Measurements from ENCODE around the gene TMEM38B.
"Not testable (repeated sequence)": the region's sequence is repeated elsewhere in the genome, so short reads cannot be mapped to it uniquely, and the experiment has no call there.

DNA sequence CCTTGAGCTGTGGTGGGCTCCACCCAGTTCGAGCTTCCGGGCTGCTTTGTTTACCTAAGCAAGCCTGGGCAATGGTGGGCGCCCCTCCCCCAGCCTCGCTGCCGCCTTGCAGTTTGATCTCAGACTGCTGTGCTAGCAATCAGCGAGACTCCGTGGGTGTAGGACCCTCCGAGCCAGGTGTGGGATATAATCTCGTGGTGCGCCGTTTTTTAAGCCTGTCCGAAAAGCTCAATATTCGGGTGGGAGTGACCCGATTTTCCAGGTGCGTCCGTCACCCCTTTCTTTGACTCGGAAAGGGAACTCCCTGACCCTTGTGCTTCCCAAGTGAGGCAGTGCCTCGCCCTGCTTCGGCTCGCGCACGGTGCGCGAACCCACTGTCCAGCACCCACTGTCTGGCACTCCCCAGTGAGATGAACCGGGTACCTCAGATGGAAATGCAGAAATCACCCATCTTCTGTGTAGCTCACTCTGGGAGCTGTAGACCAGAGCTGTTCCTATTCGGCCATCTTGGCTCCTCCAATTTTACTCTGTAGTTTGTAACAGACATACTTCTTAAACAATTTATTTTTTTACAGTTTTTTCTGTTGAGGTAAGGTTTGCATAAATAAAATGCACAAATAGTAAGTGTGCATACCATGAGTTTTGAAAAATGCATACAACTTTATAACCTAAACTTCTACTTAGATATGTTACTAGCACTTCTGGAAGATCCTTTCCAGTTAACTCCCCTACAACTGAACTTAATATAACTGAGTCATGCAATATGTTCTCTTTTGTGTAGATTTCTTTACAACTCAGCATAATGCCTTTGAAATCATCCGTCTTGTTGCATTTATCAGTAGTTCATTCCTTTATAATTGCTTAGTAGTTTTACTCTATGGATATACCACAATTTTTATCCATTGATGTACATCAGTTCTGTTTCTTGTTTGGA, 88.5 kb downstream of the TMEM38B start:
- not testable (repeated sequence) for TF ChIP-seq RARB (CRISPR knock-in tag; IDR thresholded peaks at IDR 0.05); ZFP30 (CRISPR knock-in tag; IDR thresholded peaks at IDR 0.05); PATZ1 (CRISPR knock-in tag; IDR thresholded peaks at IDR 0.05; ENCODE audit: borderline replicate concordance); CSDC2 (CRISPR knock-in tag; IDR thresholded peaks at IDR 0.05); GLIS3 (CRISPR knock-in tag; IDR thresholded peaks at IDR 0.05); ISL1 (CRISPR knock-in tag; IDR thresholded peaks at IDR 0.05); OSR1 (CRISPR knock-in tag; IDR thresholded peaks at IDR 0.05); CREB5 (CRISPR knock-in tag; IDR thresholded peaks at IDR 0.05; ENCODE audit: low read depth)
- TF ChIP-seq, protein P1, sequence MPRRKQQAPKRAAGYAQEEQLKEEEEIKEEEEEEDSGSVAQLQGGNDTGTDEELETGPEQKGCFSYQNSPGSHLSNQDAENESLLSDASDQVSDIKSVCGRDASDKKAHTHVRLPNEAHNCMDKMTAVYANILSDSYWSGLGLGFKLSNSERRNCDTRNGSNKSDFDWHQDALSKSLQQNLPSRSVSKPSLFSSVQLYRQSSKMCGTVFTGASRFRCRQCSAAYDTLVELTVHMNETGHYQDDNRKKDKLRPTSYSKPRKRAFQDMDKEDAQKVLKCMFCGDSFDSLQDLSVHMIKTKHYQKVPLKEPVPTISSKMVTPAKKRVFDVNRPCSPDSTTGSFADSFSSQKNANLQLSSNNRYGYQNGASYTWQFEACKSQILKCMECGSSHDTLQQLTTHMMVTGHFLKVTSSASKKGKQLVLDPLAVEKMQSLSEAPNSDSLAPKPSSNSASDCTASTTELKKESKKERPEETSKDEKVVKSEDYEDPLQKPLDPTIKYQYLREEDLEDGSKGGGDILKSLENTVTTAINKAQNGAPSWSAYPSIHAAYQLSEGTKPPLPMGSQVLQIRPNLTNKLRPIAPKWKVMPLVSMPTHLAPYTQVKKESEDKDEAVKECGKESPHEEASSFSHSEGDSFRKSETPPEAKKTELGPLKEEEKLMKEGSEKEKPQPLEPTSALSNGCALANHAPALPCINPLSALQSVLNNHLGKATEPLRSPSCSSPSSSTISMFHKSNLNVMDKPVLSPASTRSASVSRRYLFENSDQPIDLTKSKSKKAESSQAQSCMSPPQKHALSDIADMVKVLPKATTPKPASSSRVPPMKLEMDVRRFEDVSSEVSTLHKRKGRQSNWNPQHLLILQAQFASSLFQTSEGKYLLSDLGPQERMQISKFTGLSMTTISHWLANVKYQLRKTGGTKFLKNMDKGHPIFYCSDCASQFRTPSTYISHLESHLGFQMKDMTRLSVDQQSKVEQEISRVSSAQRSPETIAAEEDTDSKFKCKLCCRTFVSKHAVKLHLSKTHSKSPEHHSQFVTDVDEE (CRISPR knock-in tag; IDR thresholded peaks at IDR 0.05): not testable (repeated sequence)
